ENCODE measurements around the gene CALR. TPM values are rescaled to one million over a fixed set of nuclear protein-coding genes. Genes with fewer than 3 reads are reported as not detected.

The CALR gene
- total and polyA plus RNA-seq, 2 donors (not counting 3 experiments of a cell fraction or from before 2014, with no cell fraction given) = 1,135 to 1,636 TPM

DNA sequence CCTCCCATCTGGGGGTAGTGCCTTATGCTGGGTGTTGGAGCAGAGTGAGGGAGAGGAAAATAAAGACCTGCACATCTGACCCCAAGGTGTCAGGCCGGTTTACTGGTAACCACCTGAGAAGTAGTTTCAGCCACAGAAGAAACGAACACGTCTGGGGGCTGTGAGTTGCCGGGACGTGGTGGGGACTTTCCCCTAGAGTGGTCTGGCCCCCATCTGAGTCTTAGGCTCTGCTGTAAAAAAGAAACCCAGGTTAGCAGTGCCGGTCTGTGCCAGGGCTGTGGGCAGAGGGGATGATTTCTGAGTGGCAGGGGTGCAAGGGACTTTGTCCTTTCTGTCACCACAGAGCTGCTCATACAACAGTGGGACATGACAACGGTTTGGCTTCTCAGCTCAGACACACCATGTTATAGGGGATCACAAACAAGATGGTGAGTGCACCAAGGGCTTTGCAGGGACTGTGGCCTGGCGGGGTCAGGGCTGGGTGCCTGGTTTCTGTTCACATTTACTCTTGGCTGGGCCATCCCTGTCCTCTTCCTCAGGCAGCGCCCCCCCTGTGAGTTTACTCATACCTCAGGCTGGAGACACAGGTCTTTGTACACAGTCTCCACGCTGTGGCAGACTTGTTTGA is 38.4 kb upstream of the CALR start:
- H3K9me3 ChIP-seq (replicated peaks; ENCODE audit: control insufficient read depth, insufficient read depth, low read length) = no peaks in the 10 kb centered on the region
- TF ChIP-seq MYC (IDR thresholded peaks at IDR 0.05; ENCODE audit: low read depth, low read length) = no peak
- TF ChIP-seq, protein P1, sequence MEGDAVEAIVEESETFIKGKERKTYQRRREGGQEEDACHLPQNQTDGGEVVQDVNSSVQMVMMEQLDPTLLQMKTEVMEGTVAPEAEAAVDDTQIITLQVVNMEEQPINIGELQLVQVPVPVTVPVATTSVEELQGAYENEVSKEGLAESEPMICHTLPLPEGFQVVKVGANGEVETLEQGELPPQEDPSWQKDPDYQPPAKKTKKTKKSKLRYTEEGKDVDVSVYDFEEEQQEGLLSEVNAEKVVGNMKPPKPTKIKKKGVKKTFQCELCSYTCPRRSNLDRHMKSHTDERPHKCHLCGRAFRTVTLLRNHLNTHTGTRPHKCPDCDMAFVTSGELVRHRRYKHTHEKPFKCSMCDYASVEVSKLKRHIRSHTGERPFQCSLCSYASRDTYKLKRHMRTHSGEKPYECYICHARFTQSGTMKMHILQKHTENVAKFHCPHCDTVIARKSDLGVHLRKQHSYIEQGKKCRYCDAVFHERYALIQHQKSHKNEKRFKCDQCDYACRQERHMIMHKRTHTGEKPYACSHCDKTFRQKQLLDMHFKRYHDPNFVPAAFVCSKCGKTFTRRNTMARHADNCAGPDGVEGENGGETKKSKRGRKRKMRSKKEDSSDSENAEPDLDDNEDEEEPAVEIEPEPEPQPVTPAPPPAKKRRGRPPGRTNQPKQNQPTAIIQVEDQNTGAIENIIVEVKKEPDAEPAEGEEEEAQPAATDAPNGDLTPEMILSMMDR (IDR thresholded peaks at IDR 0.05; ENCODE audit: extremely low read depth in 1 of 2, insufficient read depth in 1 of 2, low read depth in 1 of 2, low read length in 2 of 2) = no peak
- TF ChIP-seq, protein P2, sequence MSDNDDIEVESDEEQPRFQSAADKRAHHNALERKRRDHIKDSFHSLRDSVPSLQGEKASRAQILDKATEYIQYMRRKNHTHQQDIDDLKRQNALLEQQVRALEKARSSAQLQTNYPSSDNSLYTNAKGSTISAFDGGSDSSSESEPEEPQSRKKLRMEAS (IDR thresholded peaks at IDR 0.05; ENCODE audit: insufficient read depth, insufficient read length) = no peak
- no peak for TF ChIP-seq GATA2 (IDR thresholded peaks at IDR 0.05; ENCODE audit: insufficient read depth, insufficient read length, low read depth, low read length)
- no peak for TF ChIP-seq JUN (IDR thresholded peaks at IDR 0.05; ENCODE audit: borderline replicate concordance, insufficient read depth, insufficient read length, low read depth)
- no peak for TF ChIP-seq EZH2 (IDR thresholded peaks at IDR 0.05; ENCODE audit: borderline replicate concordance, low read depth, low read length, severe bottlenecking)
- no peak for TF ChIP-seq POLR2AphosphoS5 (IDR thresholded peaks at IDR 0.05; ENCODE audit: insufficient read depth, low read depth, low read length)
- no peak for TF ChIP-seq FOS (IDR thresholded peaks at IDR 0.05; ENCODE audit: borderline replicate concordance, insufficient read depth, low read length)
- no peak for TF ChIP-seq POLR2A (IDR thresholded peaks at IDR 0.05; ENCODE audit: low read depth, low read length)
- no TSS peak for BruUV-seq (replicated peaks)
- H3K79me2 ChIP-seq (ENCODE audit: control insufficient read depth, insufficient read depth, low read length) = no peaks in the 10 kb centered on the region
- no peaks in the 10 kb centered on the region for H4K20me1 ChIP-seq (replicated peaks; ENCODE audit: control insufficient read depth, extremely low read depth, insufficient read depth, low read length)
- ChIA-PET CTCF (interaction anchor here (1.0 kb wide), 1 partner anchor 15 kb away, joined by 3 read pairs; no protein-coding TSS in a partner anchor), POLR2A (no interaction called here)
- H2AFZ ChIP-seq (ENCODE audit: low read depth, low read length) = no peak overlapping the region
- no peak overlapping the region for H3K4me3 ChIP-seq (replicated peaks in 1 of 3; ENCODE audit: insufficient read depth in 1 of 3, low read depth in 1 of 3, low read length in 3 of 3)
- dilution Hi-C loops (cut with MboI; ENCODE audit: extremely low pct_ligation_motif_present, low sequenced_read_pairs) = no loop called here
- no peaks in the 10 kb centered on the region for H3K9me1 ChIP-seq (replicated peaks; ENCODE audit: control insufficient read depth, extremely low read depth, insufficient read depth, low read length)
- DNase-seq (ENCODE audit: low read depth, low spot score) = no peak
- H3K36me3 ChIP-seq (ENCODE audit: control insufficient read depth in 2 of 2, extremely low read depth in 1 of 2, insufficient read depth in 2 of 2, low read length in 2 of 2) = peaks cover 0 to 5% of the 10 kb centered on the region in 2 experiments
- H3K27ac ChIP-seq (ENCODE audit: insufficient read depth, low read depth, low read length) = no peak overlapping the region
- no peaks in the 10 kb centered on the region for H3K4me1 ChIP-seq (ENCODE audit: control insufficient read depth, extremely low read depth, insufficient read depth, low read length)
- no peak for FAIRE-seq
- intact Hi-C loops (cut with micrococcal nuclease) = no loop called here
- no peak overlapping the region for H3K9ac ChIP-seq (replicated peaks; ENCODE audit: extremely low read depth, insufficient read depth, low read length)
- no peak overlapping the region for H3K4me2 ChIP-seq (ENCODE audit: insufficient read depth, low read length)
- H3K27me3 ChIP-seq (ENCODE audit: control insufficient read depth in 2 of 2, insufficient read depth in 2 of 2, low read length in 2 of 2) = no peaks in the 10 kb centered on the region

Measured in endothelial cell of umbilical vein (primary cell).